WTC11 (cell line): Measurements from ENCODE around the gene RNGTT. TPM values are rescaled to one million over a fixed set of nuclear protein-coding genes. Genes with fewer than 3 reads are reported as not detected.
"Not testable (repeated sequence)": the region's sequence is repeated elsewhere in the genome, so short reads cannot be mapped to it uniquely, and the experiment has no call there.

Experiments used
- ATAC-seq: fragments of 200-7000 bp; cut with Tn5 transposase; 2 replicates; pipeline ENCODE4 v1.10.0; 2021; ENCODE audit warnings: mild to moderate bottlenecking, moderate library complexity
- CTCF ChIA-PET: fragments of 300-600 bp; sonication (Branson Sonifier 250); formaldehyde crosslinking; loops from one replicate; lab custom pipeline; 2021; ENCODE audit warnings: antibody characterized with exemption; lab: Charles Lee
- POLR2A ChIA-PET: fragments of 350-600 bp; sonication (Branson Sonifier 250); formaldehyde crosslinking; loops from one replicate; lab custom pipeline; 2021; ENCODE audit warnings: antibody characterized with exemption; lab: Charles Lee
- DNase-seq: peaks from one replicate; pipeline ENCODE4 v3.0.0; 2021; ENCODE audit warnings: low spot score
- H3K27ac Mint-ChIP-seq: 2 replicates; pipeline ENCODE4 v1.8.0; 2021; ENCODE audit warnings: mixed read lengths
- H3K27me3 Mint-ChIP-seq: 2 replicates; pipeline ENCODE4 v1.8.0; 2021; ENCODE audit warnings: low read depth, mild to moderate bottlenecking, moderate library complexity, mixed read lengths
- H3K36me3 Mint-ChIP-seq: 2 replicates; pipeline ENCODE4 v1.8.0; 2021; ENCODE audit warnings: mixed read lengths
- H3K4me1 Mint-ChIP-seq: 2 replicates; pipeline ENCODE4 v1.8.0; 2022; ENCODE audit warnings: mixed read lengths
- H3K4me3 Mint-ChIP-seq: 2 replicates; pipeline ENCODE4 v1.8.0; 2021; ENCODE audit warnings: mild to moderate bottlenecking, moderate library complexity, mixed read lengths
- H3K9me3 Mint-ChIP-seq: 2 replicates; pipeline ENCODE4 v1.8.0; 2021; ENCODE audit warnings: mixed read lengths
- CBFB ChIP-seq: sonication (generic); formaldehyde crosslinking; IDR thresholded peaks from 2 replicates; pipeline ENCODE4 v1.8.1; 2022; ENCODE audit warnings: mild to moderate bottlenecking, low read depth, missing genetic modification reagents
- ETV6 ChIP-seq: sonication (generic); formaldehyde crosslinking; IDR thresholded peaks from 2 replicates; pipeline ENCODE4 v1.8.1; 2022; ENCODE audit warnings: mild to moderate bottlenecking, missing genetic modification reagents
- FOXP1 ChIP-seq: sonication (generic); formaldehyde crosslinking; IDR thresholded peaks from 2 replicates; pipeline ENCODE4 v1.8.0; 2022; ENCODE audit warnings: missing genetic modification reagents, mild to moderate bottlenecking, moderate library complexity, borderline replicate concordance
- GTF2I ChIP-seq: fragments of 250-450 bp; sonication (Bioruptor Pico); conservative IDR thresholded peaks from 2 replicates; pipeline ENCODE4 v1.4.0; 2021; ENCODE audit warnings: mild to moderate bottlenecking
- ZNF138 ChIP-seq: sonication (generic); formaldehyde crosslinking; conservative IDR thresholded peaks from 2 replicates; pipeline ENCODE4 v1.8.1; 2022; ENCODE audit warnings: mild to moderate bottlenecking, moderate library complexity, missing genetic modification reagents
- total RNA-seq: library from RNA; stranded (reverse); gene quantifications from 3 replicates; pipeline ENCODE4 v1.2.3, GENCODE V29; 2021
- TF ChIP-seq, protein P1 (sequence below): sonication (generic); formaldehyde crosslinking; IDR thresholded peaks from 2 replicates; pipeline ENCODE4 v1.8.1; 2023; ENCODE audit warnings: mild to moderate bottlenecking, missing genetic modification reagents, borderline replicate concordance
- TF ChIP-seq, protein P2 (sequence below): sonication (generic); formaldehyde crosslinking; IDR thresholded peaks from 2 replicates; pipeline ENCODE4 v1.8.0; 2022; ENCODE audit warnings: mild to moderate bottlenecking, missing genetic modification reagents
- TF ChIP-seq, protein P3 (sequence below): fragments of 200-600 bp; IDR thresholded peaks from 2 replicates; pipeline ENCODE4 v1.8.0; 2022; ENCODE audit warnings: antibody characterized with exemption
- TF ChIP-seq, protein P4 (sequence below): fragments of 250-450 bp; sonication (Bioruptor Pico); conservative IDR thresholded peaks from 2 replicates; pipeline ENCODE4 v1.9.0; 2021; ENCODE audit warnings: mild to moderate bottlenecking
- TF ChIP-seq, protein P5 (sequence below): sonication (generic); formaldehyde crosslinking; IDR thresholded peaks from 2 replicates; pipeline ENCODE4 v1.8.1; 2022; ENCODE audit warnings: mild to moderate bottlenecking, missing genetic modification reagents, moderate library complexity, borderline replicate concordance
- TF ChIP-seq, protein P6 (sequence below): sonication (generic); formaldehyde crosslinking; IDR thresholded peaks from 2 replicates; pipeline ENCODE4 v1.8.0; 2022; ENCODE audit warnings: mild to moderate bottlenecking, missing genetic modification reagents
- TF ChIP-seq, protein P7 (sequence below): sonication (generic); formaldehyde crosslinking; IDR thresholded peaks from 2 replicates; pipeline ENCODE4 v1.8.1; 2023; ENCODE audit warnings: mild to moderate bottlenecking, missing genetic modification reagents, moderate library complexity

The RNGTT gene
- total RNA-seq, 1 experiment from 2014 or later, result 20.4 TPM

DNA sequence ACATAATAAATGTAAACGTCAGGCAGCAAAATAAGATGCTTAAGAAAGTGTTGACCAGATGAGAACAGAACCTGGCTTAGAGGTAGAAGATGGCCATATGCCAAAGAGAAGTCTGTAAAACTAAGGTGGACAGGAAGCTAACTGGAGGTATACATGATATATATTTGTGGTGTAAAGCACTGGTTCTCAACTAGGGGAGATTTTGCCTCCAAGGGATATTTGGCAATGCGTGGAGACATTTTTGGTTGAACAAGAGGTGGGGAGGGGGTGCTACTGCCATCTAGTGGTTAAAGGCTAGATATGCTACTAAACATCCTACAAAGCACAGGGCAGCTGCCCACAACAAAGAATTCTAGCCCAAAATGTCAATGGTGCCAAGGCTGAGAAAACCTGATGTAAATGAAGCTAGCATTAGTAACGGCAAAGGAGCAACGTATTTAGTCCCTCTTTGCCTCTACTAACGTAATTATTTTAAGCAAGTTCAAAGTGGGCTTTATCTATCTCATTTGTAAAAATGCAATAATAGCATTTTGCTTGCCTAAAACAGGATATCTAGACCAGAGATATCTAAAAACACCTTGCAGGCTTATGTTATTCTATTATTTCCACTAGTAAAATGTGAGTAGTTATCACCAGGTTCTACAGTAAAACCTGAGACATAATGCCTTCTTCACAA, 182.6 kb downstream of the RNGTT start:
- H3K27ac Mint-ChIP-seq, result no peak overlapping the region
- ATAC-seq, result peak; percentile 90
- TF ChIP-seq, protein P1, sequence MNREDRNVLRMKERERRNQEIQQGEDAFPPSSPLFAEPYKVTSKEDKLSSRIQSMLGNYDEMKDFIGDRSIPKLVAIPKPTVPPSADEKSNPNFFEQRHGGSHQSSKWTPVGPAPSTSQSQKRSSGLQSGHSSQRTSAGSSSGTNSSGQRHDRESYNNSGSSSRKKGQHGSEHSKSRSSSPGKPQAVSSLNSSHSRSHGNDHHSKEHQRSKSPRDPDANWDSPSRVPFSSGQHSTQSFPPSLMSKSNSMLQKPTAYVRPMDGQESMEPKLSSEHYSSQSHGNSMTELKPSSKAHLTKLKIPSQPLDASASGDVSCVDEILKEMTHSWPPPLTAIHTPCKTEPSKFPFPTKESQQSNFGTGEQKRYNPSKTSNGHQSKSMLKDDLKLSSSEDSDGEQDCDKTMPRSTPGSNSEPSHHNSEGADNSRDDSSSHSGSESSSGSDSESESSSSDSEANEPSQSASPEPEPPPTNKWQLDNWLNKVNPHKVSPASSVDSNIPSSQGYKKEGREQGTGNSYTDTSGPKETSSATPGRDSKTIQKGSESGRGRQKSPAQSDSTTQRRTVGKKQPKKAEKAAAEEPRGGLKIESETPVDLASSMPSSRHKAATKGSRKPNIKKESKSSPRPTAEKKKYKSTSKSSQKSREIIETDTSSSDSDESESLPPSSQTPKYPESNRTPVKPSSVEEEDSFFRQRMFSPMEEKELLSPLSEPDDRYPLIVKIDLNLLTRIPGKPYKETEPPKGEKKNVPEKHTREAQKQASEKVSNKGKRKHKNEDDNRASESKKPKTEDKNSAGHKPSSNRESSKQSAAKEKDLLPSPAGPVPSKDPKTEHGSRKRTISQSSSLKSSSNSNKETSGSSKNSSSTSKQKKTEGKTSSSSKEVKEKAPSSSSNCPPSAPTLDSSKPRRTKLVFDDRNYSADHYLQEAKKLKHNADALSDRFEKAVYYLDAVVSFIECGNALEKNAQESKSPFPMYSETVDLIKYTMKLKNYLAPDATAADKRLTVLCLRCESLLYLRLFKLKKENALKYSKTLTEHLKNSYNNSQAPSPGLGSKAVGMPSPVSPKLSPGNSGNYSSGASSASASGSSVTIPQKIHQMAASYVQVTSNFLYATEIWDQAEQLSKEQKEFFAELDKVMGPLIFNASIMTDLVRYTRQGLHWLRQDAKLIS (CRISPR knock-in tag), result no peak
- TF ChIP-seq GTF2I, result no peak
- TF ChIP-seq, protein P2, sequence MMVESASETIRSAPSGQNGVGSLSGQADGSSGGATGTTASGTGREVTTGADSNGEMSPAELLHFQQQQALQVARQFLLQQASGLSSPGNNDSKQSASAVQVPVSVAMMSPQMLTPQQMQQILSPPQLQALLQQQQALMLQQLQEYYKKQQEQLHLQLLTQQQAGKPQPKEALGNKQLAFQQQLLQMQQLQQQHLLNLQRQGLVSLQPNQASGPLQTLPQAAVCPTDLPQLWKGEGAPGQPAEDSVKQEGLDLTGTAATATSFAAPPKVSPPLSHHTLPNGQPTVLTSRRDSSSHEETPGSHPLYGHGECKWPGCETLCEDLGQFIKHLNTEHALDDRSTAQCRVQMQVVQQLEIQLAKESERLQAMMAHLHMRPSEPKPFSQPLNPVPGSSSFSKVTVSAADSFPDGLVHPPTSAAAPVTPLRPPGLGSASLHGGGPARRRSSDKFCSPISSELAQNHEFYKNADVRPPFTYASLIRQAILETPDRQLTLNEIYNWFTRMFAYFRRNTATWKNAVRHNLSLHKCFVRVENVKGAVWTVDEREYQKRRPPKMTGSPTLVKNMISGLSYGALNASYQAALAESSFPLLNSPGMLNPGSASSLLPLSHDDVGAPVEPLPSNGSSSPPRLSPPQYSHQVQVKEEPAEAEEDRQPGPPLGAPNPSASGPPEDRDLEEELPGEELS, result no peak
- no peak for TF ChIP-seq ZNF138
- 0 out of 2 replicates have a peak, but pooled peaks have one; percentile 22 for TF ChIP-seq ETV6 (CRISPR knock-in tag)
- TF ChIP-seq, protein P3, sequence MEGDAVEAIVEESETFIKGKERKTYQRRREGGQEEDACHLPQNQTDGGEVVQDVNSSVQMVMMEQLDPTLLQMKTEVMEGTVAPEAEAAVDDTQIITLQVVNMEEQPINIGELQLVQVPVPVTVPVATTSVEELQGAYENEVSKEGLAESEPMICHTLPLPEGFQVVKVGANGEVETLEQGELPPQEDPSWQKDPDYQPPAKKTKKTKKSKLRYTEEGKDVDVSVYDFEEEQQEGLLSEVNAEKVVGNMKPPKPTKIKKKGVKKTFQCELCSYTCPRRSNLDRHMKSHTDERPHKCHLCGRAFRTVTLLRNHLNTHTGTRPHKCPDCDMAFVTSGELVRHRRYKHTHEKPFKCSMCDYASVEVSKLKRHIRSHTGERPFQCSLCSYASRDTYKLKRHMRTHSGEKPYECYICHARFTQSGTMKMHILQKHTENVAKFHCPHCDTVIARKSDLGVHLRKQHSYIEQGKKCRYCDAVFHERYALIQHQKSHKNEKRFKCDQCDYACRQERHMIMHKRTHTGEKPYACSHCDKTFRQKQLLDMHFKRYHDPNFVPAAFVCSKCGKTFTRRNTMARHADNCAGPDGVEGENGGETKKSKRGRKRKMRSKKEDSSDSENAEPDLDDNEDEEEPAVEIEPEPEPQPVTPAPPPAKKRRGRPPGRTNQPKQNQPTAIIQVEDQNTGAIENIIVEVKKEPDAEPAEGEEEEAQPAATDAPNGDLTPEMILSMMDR, result peak; percentile 76
- TF ChIP-seq, all 79 proteins: peak for 2
- Mint-ChIP-seq H3K9me3 (peaks cover 28% of the 10 kb centered on the region), H3K4me3 (no peak overlapping the region), H3K36me3 (peaks cover 20% of the 10 kb centered on the region), H3K27me3 (no peaks in the 10 kb centered on the region), H3K4me1 (0 out of 2 replicates have a peak, but pooled peaks cover 3% of the 10 kb centered on the region)
- ChIA-PET CTCF (interaction anchor here (0.6 to 1.6 kb wide), 8 partner anchors 9 to 479 kb away, joined by 3 to 6 read pairs (median 5); no protein-coding TSS in a partner anchor), POLR2A (interaction anchor here (0.5 kb wide), 1 partner anchor 168 kb away, joined by 5 read pairs; no protein-coding TSS in a partner anchor)
- DNase-seq, result peak; percentile 29

DNA sequence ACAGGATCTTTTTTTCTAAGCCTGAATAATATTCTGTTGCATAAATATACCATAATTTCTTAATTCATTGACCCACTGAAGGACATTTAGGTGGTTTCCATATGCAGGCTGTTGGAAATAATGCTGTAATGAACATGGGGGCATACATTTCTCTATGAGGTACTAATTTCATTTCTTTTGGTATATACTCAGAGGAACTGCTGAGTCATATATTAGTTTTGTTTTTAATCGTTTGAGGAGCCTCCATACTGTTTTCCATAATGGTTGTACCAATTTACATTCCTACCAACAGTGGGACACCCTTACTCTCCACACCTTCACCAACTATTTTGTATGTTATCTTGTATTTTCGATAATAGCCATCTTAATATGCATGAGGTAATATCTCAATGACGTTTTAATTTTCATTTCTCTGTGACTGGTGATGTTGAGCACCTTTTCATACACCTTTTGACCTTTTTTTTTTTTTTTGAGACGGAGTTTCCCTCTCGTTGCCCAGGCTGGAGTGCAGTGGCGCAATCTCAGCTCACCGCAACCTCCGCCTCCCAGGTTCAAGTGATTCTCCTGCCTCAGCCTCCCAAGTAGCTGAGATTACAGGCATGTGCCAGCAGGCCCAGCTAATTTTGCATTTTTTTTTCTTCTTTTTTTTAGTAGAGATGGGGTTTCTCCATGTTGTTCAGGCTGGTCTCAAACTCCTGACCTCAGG, 187.4 kb downstream of the RNGTT start:
- H3K27ac Mint-ChIP-seq, result no peak overlapping the region
- ChIA-PET CTCF (no interaction called here), POLR2A (no interaction called here)
- no peak for ATAC-seq
- no peaks in the 10 kb centered on the region for H3K27me3 Mint-ChIP-seq
- H3K9me3 Mint-ChIP-seq, result peaks cover 25% of the 10 kb centered on the region
- H3K4me3 Mint-ChIP-seq, result no peak overlapping the region
- H3K4me1 Mint-ChIP-seq, result 0 out of 2 replicates have a peak, but pooled peaks cover 3% of the 10 kb centered on the region
- peaks cover 16% of the 10 kb centered on the region for H3K36me3 Mint-ChIP-seq
- DNase-seq, result no peak
- TF ChIP-seq, protein P4, sequence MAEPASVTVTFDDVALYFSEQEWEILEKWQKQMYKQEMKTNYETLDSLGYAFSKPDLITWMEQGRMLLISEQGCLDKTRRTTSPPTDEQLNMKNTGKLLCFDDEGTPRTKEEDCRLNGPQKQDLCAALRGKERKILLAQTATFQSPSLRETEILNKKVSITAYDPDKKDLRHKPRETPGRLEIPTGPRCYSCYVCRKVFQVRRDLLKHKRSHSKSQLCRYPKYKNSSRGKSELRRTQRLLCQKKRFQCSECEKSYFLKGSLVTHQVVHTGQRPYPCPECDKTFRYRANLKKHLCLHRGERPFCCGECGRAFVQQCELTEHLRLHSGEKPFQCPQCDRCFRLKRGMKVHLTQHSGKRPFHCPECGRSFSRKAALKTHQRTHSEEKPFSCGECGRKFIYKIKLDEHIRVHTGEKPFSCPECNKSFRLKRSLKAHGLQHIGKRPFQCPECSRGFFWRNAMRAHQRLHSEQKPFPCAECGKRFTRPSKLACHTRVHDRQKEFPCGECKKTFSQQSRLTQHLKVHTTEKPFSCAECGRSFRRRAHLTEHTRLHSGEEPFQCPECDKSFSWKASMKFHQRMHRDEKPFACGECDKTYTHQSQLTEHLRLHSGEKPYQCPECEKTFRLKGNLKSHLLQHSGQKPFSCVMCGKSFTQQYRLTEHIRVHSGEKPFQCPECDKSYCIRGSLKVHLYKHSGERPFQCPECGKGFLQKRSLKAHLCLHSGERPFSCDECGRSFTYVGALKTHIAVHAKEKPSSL (CRISPR knock-in tag), result no peak
- TF ChIP-seq, protein P5, sequence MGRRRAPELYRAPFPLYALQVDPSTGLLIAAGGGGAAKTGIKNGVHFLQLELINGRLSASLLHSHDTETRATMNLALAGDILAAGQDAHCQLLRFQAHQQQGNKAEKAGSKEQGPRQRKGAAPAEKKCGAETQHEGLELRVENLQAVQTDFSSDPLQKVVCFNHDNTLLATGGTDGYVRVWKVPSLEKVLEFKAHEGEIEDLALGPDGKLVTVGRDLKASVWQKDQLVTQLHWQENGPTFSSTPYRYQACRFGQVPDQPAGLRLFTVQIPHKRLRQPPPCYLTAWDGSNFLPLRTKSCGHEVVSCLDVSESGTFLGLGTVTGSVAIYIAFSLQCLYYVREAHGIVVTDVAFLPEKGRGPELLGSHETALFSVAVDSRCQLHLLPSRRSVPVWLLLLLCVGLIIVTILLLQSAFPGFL (CRISPR knock-in tag), result no peak
- TF ChIP-seq, protein P6, sequence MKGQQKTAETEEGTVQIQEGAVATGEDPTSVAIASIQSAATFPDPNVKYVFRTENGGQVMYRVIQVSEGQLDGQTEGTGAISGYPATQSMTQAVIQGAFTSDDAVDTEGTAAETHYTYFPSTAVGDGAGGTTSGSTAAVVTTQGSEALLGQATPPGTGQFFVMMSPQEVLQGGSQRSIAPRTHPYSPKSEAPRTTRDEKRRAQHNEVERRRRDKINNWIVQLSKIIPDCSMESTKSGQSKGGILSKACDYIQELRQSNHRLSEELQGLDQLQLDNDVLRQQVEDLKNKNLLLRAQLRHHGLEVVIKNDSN (CRISPR knock-in tag), result no peak
- TF ChIP-seq CBFB (CRISPR knock-in tag), result no peak
- TF ChIP-seq, protein P7, sequence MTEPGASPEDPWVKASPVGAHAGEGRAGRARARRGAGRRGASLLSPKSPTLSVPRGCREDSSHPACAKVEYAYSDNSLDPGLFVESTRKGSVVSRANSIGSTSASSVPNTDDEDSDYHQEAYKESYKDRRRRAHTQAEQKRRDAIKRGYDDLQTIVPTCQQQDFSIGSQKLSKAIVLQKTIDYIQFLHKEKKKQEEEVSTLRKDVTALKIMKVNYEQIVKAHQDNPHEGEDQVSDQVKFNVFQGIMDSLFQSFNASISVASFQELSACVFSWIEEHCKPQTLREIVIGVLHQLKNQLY, result no peak
- TF ChIP-seq FOXP1, result no peak

DNA sequence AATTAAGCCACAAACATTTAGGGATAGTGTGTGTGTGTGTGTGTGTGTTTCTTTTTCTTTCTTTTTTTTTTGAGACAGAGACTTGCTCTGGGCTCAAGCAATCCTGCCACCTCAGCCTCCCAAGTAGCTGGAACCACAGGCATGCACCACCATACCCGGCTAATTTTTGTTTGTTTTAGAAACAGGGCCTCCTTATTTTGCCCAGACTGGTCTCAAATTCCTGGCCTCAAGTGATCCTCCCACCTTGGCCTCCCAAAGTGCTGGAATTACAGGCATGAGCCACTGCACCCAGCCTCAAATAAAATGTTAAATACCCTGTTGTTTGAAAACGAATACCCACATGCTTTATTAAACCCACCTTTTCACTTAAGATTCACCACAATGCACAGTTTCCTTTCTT, 195.3 kb downstream of the RNGTT start:
- ATAC-seq, H3K4me1 Mint-ChIP-seq, H3K27me3 Mint-ChIP-seq, H3K4me3 Mint-ChIP-seq, CTCF ChIA-PET, H3K36me3 Mint-ChIP-seq, DNase-seq, H3K9me3 Mint-ChIP-seq, H3K27ac Mint-ChIP-seq: not testable (repeated sequence)
- POLR2A ChIA-PET, result interaction anchor here (0.6 to 0.7 kb wide), 2 partner anchors 47 to 335 kb away, joined by 3 read pairs; no protein-coding TSS in a partner anchor
